ENCODE results near the gene TNIP2. TPM values are rescaled to one million over a fixed set of nuclear protein-coding genes. Genes with fewer than 3 reads are reported as not detected.
"Not testable (repeated sequence)": the region's sequence is repeated elsewhere in the genome, so short reads cannot be mapped to it uniquely, and the experiment has no call there.

TNIP2 gene
- total RNA-seq, 1 experiment from 2014 or later, result 31.9 TPM

- intact Hi-C loops (cut with micrococcal nuclease; ENCODE audit: unreplicated experiment), result loop anchor here (10.0 kb wide), 1 partner anchor 268 kb away; no protein-coding TSS in a partner anchor
- no peak overlapping the region for H3K4me3 ChIP-seq (ENCODE audit: low read depth, low read length, poor library complexity, severe bottlenecking)
- CTCF ChIA-PET, result no interaction called here
- H3K27ac ChIP-seq (ENCODE audit: low read depth, low read length, poor library complexity, severe bottlenecking), result no peak overlapping the region
- no peaks in the 10 kb centered on the region for H3K27me3 ChIP-seq (replicated peaks; ENCODE audit: insufficient read depth, low read depth, low read length, poor library complexity)
- POLR2A ChIA-PET (ENCODE audit: low non-redundant PET), result no interaction called here
- TF ChIP-seq CTCF (conservative IDR thresholded peaks at IDR 0.05; ENCODE audit: low read depth, low read length), result no peak
- no peaks in the 10 kb centered on the region for H3K36me3 ChIP-seq (ENCODE audit: insufficient read depth, low read length, poor library complexity, severe bottlenecking)
- no TSS peak for BruUV-seq (replicated peaks)
- no peaks in the 10 kb centered on the region for H3K9me3 ChIP-seq (ENCODE audit: low read depth, low read length, poor library complexity, severe bottlenecking)
- H3K4me1 ChIP-seq (ENCODE audit: insufficient read depth, low read length, poor library complexity, severe bottlenecking), result no peaks in the 10 kb centered on the region
- DNase-seq (ENCODE audit: low spot score), result no peak
Measured at GRCh38 chr4:2767046-2767704, 11.0 kb upstream of the TNIP2 start.

- intact Hi-C loops (cut with micrococcal nuclease; ENCODE audit: unreplicated experiment), result loop anchor here (2.0 to 10.0 kb wide), 2 partner anchors 167 to 269 kb away; no protein-coding TSS in a partner anchor
- TF ChIP-seq EZH2 (IDR thresholded peaks at IDR 0.05; ENCODE audit: borderline replicate concordance, low read depth, low read length, poor library complexity, severe bottlenecking) (no peak), CTCF (conservative IDR thresholded peaks at IDR 0.05; ENCODE audit: low read depth, low read length) (no peak)
- H3K9me3 ChIP-seq (ENCODE audit: low read depth, low read length, poor library complexity, severe bottlenecking), result no peaks in the 10 kb centered on the region
- H3K27ac ChIP-seq (ENCODE audit: low read depth, low read length, poor library complexity, severe bottlenecking), result no peak overlapping the region
- ChIA-PET CTCF (no interaction called here), POLR2A (ENCODE audit: low non-redundant PET) (no interaction called here)
- H3K27me3 ChIP-seq (replicated peaks; ENCODE audit: insufficient read depth, low read depth, low read length, poor library complexity), result no peaks in the 10 kb centered on the region
- DNase-seq (ENCODE audit: low spot score), result no peak
- H3K4me3 ChIP-seq (ENCODE audit: low read depth, low read length, poor library complexity, severe bottlenecking), result no peak overlapping the region
- no TSS peak for BruUV-seq (replicated peaks)
- no peaks in the 10 kb centered on the region for H3K4me1 ChIP-seq (ENCODE audit: insufficient read depth, low read length, poor library complexity, severe bottlenecking)
- H3K36me3 ChIP-seq (ENCODE audit: insufficient read depth, low read length, poor library complexity, severe bottlenecking), result no peaks in the 10 kb centered on the region
Measured at GRCh38 chr4:2765832-2766526, 9.8 kb upstream of the TNIP2 start.

GRCh38 chr4:2763511-2763967 is 7.4 kb upstream of the TNIP2 start:
- CTCF ChIA-PET, result no interaction called here
- Histone ChIP-seq H3K27me3 (replicated peaks; ENCODE audit: insufficient read depth, low read depth, low read length, poor library complexity) (no peaks in the 10 kb centered on the region), H3K4me1 (ENCODE audit: insufficient read depth, low read length, poor library complexity, severe bottlenecking) (no peaks in the 10 kb centered on the region), H3K9me3 (ENCODE audit: low read depth, low read length, poor library complexity, severe bottlenecking) (no peaks in the 10 kb centered on the region), H3K36me3 (ENCODE audit: insufficient read depth, low read length, poor library complexity, severe bottlenecking) (no peaks in the 10 kb centered on the region), H3K4me3 (ENCODE audit: low read depth, low read length, poor library complexity, severe bottlenecking) (peak overlapping the region; percentile 43), H3K27ac (ENCODE audit: low read depth, low read length, poor library complexity, severe bottlenecking) (no peak overlapping the region)
- no peak for TF ChIP-seq CTCF (conservative IDR thresholded peaks at IDR 0.05; ENCODE audit: low read depth, low read length)
- TF ChIP-seq EZH2 (IDR thresholded peaks at IDR 0.05; ENCODE audit: borderline replicate concordance, low read depth, low read length, poor library complexity, severe bottlenecking), result no peak
- intact Hi-C loops (cut with micrococcal nuclease; ENCODE audit: unreplicated experiment), result loop anchor here (10.0 kb wide), 1 partner anchor 271 kb away; no protein-coding TSS in a partner anchor
- no peak for DNase-seq (ENCODE audit: low spot score)
- POLR2A ChIA-PET (ENCODE audit: low non-redundant PET), result no interaction called here
- BruUV-seq (replicated peaks), result no TSS peak

- H3K4me3 ChIP-seq (ENCODE audit: low read depth, low read length, poor library complexity, severe bottlenecking); H3K36me3 ChIP-seq (ENCODE audit: insufficient read depth, low read length, poor library complexity, severe bottlenecking); H3K27ac ChIP-seq (ENCODE audit: low read depth, low read length, poor library complexity, severe bottlenecking); H3K4me1 ChIP-seq (ENCODE audit: insufficient read depth, low read length, poor library complexity, severe bottlenecking); BruUV-seq (replicated peaks); H3K27me3 ChIP-seq (replicated peaks; ENCODE audit: insufficient read depth, low read depth, low read length, poor library complexity); H3K9me3 ChIP-seq (ENCODE audit: low read depth, low read length, poor library complexity, severe bottlenecking); POLR2A ChIA-PET (ENCODE audit: low non-redundant PET); DNase-seq (ENCODE audit: low spot score); CTCF ChIA-PET: not testable (repeated sequence)
- intact Hi-C loops (cut with micrococcal nuclease; ENCODE audit: unreplicated experiment), result loop anchor here (10.0 kb wide), 1 partner anchor 272 kb away; no protein-coding TSS in a partner anchor
Measured at GRCh38 chr4:2762486-2763370, 6.6 kb upstream of the TNIP2 start.

All from A673 (cell line).